GM23338 (cell line): ENCODE data around the gene EPAS1.

Experiments
- EZH2 ChIP-seq: fragments of 200-600 bp; sonication (generic); IDR thresholded peaks from one replicate; pipeline ENCODE4 v1.8.0; 2017; ENCODE audit warnings: antibody characterized with exemption, mild to moderate bottlenecking, low read depth; ENCODE audit not compliant: unreplicated experiment
- POLR2AphosphoS5 ChIP-seq: IDR thresholded peaks from 2 replicates; pipeline ENCODE4 v1.6.1; 2016; ENCODE audit warnings: antibody characterized with exemption, low read depth
- TF ChIP-seq, protein P1 (sequence below), 2 experiments: fragments of 200-600 bp in 1 of 2; sonication (generic) in 1 of 2; conservative IDR thresholded peaks; 2 replicates each; pipeline versions ENCODE4 v1.5.1 to v1.6.1; 2016 to 2017; ENCODE audit warnings: antibody characterized with exemption in 2 of 2, low read depth in 2 of 2, mild to moderate bottlenecking in 2 of 2, moderate library complexity in 1 of 2

DNA sequence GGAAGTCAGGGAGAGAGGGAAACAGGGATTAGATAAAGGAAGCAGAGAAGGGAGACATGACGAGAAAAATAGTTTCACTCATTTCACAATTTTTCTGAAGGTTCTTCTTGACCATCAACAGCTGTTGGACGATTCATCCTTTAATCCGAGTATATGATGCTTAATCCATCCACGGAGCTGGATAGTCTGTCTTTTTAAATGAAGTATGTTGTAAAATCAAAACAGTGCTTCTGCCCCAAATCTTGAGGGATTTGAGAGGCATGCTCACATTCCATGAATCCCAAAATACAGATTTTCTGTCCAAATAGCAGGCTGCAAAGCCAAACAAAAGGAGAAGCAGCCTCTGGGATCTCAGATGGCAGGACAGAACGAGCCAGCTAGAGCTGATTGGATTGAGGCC, 47.5 kb downstream of the EPAS1 start:
- TF ChIP-seq POLR2AphosphoS5: no peak
- TF ChIP-seq, protein P1, sequence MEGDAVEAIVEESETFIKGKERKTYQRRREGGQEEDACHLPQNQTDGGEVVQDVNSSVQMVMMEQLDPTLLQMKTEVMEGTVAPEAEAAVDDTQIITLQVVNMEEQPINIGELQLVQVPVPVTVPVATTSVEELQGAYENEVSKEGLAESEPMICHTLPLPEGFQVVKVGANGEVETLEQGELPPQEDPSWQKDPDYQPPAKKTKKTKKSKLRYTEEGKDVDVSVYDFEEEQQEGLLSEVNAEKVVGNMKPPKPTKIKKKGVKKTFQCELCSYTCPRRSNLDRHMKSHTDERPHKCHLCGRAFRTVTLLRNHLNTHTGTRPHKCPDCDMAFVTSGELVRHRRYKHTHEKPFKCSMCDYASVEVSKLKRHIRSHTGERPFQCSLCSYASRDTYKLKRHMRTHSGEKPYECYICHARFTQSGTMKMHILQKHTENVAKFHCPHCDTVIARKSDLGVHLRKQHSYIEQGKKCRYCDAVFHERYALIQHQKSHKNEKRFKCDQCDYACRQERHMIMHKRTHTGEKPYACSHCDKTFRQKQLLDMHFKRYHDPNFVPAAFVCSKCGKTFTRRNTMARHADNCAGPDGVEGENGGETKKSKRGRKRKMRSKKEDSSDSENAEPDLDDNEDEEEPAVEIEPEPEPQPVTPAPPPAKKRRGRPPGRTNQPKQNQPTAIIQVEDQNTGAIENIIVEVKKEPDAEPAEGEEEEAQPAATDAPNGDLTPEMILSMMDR (conservative IDR thresholded peaks at IDR 0.05; ENCODE audit: low read depth in 2 of 2): no peak
- TF ChIP-seq EZH2: no peak
